Activated CD4-positive, CD25-positive, alpha-beta regulatory T cell treated with anti-CD3 and anti-CD28 coated beads, Interleukin-2, amount 50 U/mL, for 72 hours (primary cell): ENCODE measurements around the gene VANGL1.

Experiments
- DNase-seq: peaks from one replicate; pipeline ENCODE4 v3.0.0; 2021

Gene VANGL1

DNA sequence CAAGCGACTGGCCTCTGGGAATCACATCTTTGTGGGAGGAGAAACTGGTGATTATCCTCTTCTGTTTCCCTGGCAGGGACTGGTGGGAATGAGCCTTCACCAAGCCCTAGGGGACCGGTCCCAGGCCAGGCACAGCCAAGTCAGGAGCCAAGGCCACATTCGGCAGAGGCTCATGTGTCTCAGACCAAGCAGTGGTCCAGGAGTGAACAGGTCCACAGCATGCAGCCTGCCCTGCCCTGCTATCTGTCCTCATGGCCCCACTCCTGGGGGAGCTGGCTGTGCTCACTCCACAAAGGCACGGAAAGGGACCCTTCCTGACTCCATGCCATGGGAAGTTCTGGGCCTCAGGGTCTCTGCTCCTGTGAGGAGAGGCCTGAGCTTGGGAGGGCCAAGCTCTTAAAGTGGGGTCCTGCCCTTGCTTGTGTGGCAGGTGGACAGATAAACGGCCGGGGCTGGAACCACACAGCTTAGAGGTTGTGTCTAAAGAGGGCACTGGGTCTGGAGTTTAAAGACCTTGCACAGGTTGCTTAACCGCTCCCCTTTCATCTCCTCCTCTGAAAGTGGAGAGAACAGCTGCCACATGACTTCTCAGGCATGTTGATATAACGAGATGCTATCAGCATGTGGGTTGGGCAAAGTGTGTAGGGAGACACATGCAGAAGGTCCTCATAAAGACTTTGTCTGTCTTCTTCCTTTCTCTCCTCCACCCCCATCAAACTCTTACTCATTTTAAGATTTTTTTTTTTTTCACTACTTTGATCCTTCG lies 69.3 kb downstream of the VANGL1 start:
- DNase-seq = no peak

DNA sequence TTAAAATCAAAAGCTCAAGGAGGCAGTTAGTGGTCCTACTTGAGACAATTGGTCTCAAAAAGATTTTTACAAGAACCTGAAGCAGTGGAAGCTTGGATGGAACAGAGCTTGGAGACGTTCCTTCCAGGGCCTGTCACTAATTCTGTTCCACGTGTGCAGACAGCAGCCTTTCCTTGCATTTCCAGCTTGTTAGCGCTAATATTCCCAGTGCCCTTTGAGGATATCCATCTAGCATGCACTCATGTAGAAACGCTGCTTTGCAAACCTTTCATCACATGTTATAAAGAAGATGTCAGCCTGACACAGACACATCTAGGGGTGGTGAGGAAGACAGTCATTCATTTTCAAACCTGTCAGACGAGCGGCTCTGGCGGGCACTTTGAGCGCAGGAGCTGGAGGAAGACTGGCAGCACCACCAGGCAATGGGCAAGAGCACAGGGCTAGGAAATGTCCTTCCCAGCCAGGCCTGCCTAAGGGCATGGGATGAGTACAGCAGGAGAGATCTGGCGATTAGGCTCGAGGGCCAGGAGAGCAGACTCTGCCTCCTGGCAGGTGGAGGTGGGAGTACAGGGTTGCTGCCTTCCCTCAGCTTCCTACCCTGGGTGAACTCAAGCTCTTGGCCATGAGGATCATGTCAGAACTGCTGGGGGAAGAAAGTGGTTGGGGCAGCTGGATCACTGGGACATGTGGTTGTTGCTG lies 71.3 kb downstream of the VANGL1 start:
- DNase-seq = no peak

GRCh38 chr1:115713906-115714305 lies 72.1 kb downstream of the VANGL1 start:
- no peak for DNase-seq

GRCh38 chr1:115714572-115715141 lies 72.9 kb downstream of the VANGL1 start:
- DNase-seq = no peak

- DNase-seq = no peak
Measured at GRCh38 chr1:115717541-115717940, 75.8 kb downstream of the VANGL1 start.

GRCh38 chr1:115718011-115718754 lies 76.4 kb downstream of the VANGL1 start:
- no peak for DNase-seq

- no peak for DNase-seq
Measured at GRCh38 chr1:115719285-115719684, 77.5 kb downstream of the VANGL1 start.

- no peak for DNase-seq
Measured at GRCh38 chr1:115722221-115722620, 80.5 kb downstream of the VANGL1 start.

DNA sequence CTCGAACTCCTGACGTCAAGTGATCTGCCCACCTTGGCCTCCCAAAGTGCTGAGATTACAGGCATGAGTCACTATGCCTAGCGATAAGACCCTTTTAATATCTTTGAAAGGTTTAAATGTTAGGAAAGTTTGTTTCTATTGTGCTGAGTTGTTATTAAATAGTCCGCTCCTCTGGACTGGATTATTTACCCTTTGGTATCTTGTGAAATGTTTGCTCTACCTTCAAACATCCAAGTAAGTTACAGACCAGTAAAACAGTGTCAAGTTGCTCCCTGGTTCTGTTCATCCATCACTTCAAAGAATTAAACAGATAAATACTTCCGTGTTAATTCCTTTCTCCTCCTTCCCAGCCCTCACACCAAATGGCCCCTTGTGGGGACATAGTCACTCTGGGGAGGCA lies 82.0 kb downstream of the VANGL1 start:
- DNase-seq = no peak

- no peak for DNase-seq
Measured at GRCh38 chr1:115725600-115725999, 83.8 kb downstream of the VANGL1 start.

DNA sequence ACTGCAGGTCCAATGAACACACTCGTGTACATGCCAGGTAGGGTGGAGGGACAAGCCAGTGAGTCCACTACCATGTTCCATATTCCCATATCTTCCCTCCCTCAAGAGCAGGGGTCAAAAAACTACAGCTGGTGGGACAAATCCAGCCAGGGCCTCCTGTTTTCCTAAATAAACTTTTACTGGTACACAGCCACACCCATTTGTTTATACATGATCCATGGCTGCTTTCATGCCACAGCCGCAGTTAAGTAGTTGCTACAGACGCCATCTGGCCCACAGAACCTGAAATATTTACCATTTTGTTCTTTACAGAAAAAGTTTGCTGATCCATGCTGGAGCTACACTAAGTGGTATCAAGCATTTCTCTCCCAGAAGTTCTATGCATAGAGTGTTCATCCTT lies 84.4 kb downstream of the VANGL1 start:
- DNase-seq = no peak

- no peak for DNase-seq
Measured at GRCh38 chr1:115726570-115726969, 84.8 kb downstream of the VANGL1 start.

DNA sequence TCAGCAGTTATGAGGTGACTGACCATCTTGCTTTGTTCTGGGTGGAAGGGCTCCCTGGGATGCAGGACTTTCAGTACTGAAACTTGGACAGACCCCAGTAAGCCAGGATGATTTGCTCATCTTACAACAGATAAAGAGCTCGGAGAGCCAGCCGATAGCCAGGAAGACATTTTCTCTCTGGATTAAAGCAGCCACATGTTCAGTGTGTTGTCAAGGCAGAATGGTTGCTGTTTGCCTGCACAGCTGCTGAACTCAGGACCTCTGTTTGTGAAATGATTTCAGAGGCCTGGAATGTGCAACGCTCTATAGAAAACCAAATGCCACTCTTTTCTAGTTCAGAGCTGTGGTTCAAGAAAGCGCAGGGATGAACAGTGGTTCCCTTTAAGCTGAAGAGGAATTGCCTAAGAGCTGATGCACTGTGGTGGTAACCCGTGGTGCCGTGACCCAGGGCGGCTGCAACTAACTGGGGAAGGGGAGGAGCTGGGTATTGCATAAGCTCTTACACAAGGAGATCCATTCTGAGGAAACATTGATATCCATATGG lies 86.0 kb downstream of the VANGL1 start:
- DNase-seq = no peak

- no peak for DNase-seq
Measured at GRCh38 chr1:115728341-115728740, 86.6 kb downstream of the VANGL1 start.

- DNase-seq = no peak
Measured at GRCh38 chr1:115729756-115730155, 88.0 kb downstream of the VANGL1 start.

DNA sequence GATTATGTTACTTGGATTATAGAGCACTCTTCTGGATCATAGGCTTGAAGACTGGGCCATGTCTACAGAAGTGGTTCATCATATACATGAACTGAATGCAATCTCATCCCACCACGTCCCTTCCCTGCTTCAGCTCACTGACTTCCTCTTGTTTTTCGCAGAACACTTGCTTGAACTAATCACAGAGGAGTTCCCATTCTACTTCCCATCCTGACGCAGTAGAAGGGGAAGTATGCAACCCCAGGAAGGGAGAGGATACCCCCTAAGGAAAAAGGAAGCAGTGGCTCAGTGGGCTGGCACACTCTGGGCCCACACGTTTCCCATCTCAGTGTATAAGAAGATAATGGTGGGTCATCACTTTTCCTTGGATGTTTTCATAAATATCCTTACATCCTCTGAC lies 90.5 kb downstream of the VANGL1 start:
- no peak for DNase-seq

DNA sequence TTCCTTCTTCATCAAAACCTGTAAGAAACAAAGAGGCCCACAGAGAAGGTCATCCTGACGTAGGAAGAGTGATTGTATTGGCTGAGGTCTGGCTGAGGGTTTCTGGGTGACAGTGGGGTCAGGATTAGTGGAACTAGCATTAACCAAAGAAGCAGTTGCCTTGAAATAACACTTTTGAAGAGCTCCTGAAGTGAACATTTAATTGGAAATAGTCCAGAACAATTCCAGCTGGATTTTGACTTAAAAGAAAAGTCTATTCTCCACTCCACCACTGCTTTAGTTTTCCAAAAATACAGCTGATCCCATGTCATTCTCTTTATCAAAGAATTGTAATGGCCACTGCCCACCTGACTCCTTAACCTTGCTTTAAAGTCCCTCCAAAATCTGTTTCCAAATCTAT lies 99.0 kb downstream of the VANGL1 start:
- DNase-seq = no peak

- no peak for DNase-seq
Measured at GRCh38 chr1:115744646-115745275, 103.0 kb downstream of the VANGL1 start.

- no peak for DNase-seq
Measured at GRCh38 chr1:115746021-115746690, 104.4 kb downstream of the VANGL1 start.
